ENCODE measurements around the gene FCHSD2.

Gene FCHSD2

GRCh38 chr11:73142128-73142377, at the start of gene FCHSD2:
Gene FCHSD2, minus strand, starts transcription at chr11:73142318. Its CDS starts 441 bp downstream, at chr11:73141877.
- TF ChIP-seq, protein P1, sequence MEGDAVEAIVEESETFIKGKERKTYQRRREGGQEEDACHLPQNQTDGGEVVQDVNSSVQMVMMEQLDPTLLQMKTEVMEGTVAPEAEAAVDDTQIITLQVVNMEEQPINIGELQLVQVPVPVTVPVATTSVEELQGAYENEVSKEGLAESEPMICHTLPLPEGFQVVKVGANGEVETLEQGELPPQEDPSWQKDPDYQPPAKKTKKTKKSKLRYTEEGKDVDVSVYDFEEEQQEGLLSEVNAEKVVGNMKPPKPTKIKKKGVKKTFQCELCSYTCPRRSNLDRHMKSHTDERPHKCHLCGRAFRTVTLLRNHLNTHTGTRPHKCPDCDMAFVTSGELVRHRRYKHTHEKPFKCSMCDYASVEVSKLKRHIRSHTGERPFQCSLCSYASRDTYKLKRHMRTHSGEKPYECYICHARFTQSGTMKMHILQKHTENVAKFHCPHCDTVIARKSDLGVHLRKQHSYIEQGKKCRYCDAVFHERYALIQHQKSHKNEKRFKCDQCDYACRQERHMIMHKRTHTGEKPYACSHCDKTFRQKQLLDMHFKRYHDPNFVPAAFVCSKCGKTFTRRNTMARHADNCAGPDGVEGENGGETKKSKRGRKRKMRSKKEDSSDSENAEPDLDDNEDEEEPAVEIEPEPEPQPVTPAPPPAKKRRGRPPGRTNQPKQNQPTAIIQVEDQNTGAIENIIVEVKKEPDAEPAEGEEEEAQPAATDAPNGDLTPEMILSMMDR (IDR thresholded peaks at IDR 0.05; ENCODE audit: low read depth, low read length), result no peak
- H3K4me3 ChIP-seq (ENCODE audit: low read depth, low read length), result peak within 1 kb of the TSS; percentile 91

DNA sequence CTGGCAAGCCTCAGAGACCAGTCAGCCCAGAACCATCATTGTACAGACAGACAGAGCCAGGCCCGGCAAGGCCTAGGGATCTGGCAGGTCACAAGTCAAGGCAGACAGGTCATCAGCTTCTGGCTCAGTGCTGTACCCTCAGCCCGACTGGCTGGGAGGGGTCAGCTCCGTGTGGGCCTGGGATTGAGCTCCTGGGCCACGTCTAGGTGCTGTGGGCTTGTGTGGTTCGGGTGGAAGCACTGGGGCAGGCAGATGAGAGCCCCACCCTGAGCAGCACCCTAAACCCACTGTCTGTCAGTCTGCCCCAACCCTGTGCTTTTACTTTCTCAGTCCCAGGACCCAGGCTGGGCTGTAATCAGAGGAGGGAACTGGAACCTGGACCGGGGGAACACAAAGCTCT, 49.0 kb upstream of the FCHSD2 start:
- TF ChIP-seq, protein P1 (IDR thresholded peaks at IDR 0.05; ENCODE audit: low read depth, low read length), result no peak
- no peak overlapping the region for H3K4me3 ChIP-seq (ENCODE audit: low read depth, low read length)

GRCh38 chr11:73190557-73190885, 48.4 kb upstream of the FCHSD2 start:
- H3K4me3 ChIP-seq (ENCODE audit: low read depth, low read length), result no peak overlapping the region

DNA sequence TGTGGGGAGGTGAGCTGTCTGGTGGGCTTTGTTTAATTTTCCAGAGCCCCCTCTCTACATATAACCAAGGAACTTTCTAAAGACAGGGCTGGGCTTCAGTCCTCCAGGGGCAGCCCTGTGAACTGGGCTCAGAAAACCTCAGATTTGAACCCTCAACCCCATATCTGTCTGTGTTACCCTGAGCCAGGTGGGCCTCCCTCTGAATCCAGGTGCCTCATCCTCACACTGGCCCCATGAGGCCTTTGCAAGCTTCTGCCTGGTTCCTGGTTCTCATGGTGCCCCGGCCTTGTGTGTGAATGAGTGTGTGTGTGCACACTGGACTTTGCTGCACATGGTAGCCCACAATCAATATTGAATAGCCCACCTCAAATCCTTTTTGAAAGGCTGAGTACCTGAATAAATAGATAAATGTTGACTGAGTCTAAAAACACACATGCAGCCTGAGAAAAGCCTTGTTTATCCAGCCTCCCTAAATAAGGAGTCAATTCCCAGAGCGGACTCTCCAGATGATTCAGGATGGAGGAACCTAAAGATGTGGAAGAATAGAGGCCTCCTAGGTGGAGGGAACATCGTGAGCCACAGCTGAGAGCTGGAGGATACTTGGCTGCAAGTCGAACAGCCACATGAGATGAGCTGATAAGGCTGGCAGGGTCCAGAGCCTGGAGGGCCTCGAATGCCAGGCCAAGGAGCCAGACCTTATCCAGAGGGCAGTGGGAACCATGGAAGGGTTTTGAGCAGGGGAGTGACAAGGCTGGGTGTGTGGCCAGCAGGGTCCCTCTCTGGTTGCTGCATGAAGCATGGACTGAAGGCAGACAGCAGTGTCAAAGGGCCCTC, 47.8 kb upstream of the FCHSD2 start:
- TF ChIP-seq, protein P1 (IDR thresholded peaks at IDR 0.05; ENCODE audit: low read depth, low read length), result no peak
- no peak overlapping the region for H3K4me3 ChIP-seq (ENCODE audit: low read depth, low read length)

More at GRCh38 chr11:73190557-73190885, 48.4 kb upstream of the FCHSD2 start:
- TF ChIP-seq, protein P1 (IDR thresholded peaks at IDR 0.05; ENCODE audit: low read depth, low read length), result no peak

GRCh38 chr11:73189315-73189714, 47.2 kb upstream of the FCHSD2 start:
- TF ChIP-seq, protein P1 (IDR thresholded peaks at IDR 0.05; ENCODE audit: low read depth, low read length), result no peak
- H3K4me3 ChIP-seq (ENCODE audit: low read depth, low read length), result no peak overlapping the region

- TF ChIP-seq, protein P1 (IDR thresholded peaks at IDR 0.05; ENCODE audit: low read depth, low read length), result no peak
These were observed 46.2 kb upstream of the FCHSD2 start for GRCh38 chr11:73188301-73188700.

DNA sequence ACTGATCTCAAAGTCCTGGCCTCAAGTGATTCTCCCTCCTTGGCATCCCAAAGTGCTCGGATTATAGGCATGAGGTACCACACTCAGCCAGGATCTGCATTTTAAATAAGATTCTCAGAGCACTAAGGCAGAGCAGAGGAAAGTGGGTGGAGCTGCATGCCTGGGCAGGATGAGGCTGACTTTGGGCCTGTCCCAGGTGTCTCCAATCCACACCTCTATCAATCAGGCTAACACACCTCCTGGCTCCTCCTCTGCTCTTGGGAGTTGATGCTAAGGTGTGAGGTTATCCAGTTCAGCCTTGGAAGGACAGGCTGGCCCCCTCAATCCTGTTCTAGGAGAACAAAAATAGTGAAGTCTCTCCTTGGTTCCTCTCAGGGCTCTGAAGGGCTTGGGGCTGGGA, 45.7 kb upstream of the FCHSD2 start:
- TF ChIP-seq, protein P1 (IDR thresholded peaks at IDR 0.05; ENCODE audit: low read depth, low read length), result no peak
- no peak overlapping the region for H3K4me3 ChIP-seq (ENCODE audit: low read depth, low read length)

More at GRCh38 chr11:73188301-73188700, 46.2 kb upstream of the FCHSD2 start:
- H3K4me3 ChIP-seq (ENCODE audit: low read depth, low read length), result no peak overlapping the region

Data from WI38 (cell line).